Parathyroid adenoma (tissue), 2 donors: ENCODE measurements around the gene PA2G4.

Experiments used
- H2AFZ ChIP-seq: fragments of 300-600 bp; sonication (generic); one replicate; pipeline ENCODE4 v1.7.0; 2017; ENCODE audit warnings: antibody characterized with exemption, mild to moderate bottlenecking
- H3K27ac ChIP-seq: fragments of 300-600 bp; sonication (generic); one replicate; pipeline ENCODE4 v1.7.0; 2017
- H3K27me3 ChIP-seq: fragments of 300-600 bp; sonication (generic); one replicate; pipeline ENCODE4 v1.7.0; 2017; ENCODE audit warnings: low read length; ENCODE audit not compliant: control insufficient read depth, insufficient read depth
- H3K36me3 ChIP-seq: fragments of 300-600 bp; sonication (generic); one replicate; pipeline ENCODE4 v1.7.0; 2017; ENCODE audit warnings: low read length; ENCODE audit not compliant: control insufficient read depth, insufficient read depth
- H3K4me1 ChIP-seq: fragments of 300-600 bp; sonication (generic); one replicate; pipeline ENCODE4 v1.7.0; 2017; ENCODE audit warnings: control low read depth
- H3K4me2 ChIP-seq: fragments of 300-600 bp; sonication (generic); one replicate; pipeline ENCODE4 v1.7.0; 2017; ENCODE audit warnings: low read length
- H3K4me3 ChIP-seq: fragments of 300-600 bp; sonication (generic); one replicate; pipeline ENCODE4 v1.7.0; 2017; ENCODE audit warnings: low read depth, low read length
- H3K79me2 ChIP-seq: fragments of 300-600 bp; sonication (generic); one replicate; pipeline ENCODE4 v1.7.0; 2017; ENCODE audit warnings: control low read depth
- H3K9ac ChIP-seq: fragments of 300-600 bp; sonication (generic); one replicate; pipeline ENCODE4 v1.7.0; 2017; ENCODE audit warnings: mild to moderate bottlenecking
- H3K9me3 ChIP-seq: fragments of 300-600 bp; sonication (generic); one replicate; pipeline ENCODE4 v1.7.0; 2017; ENCODE audit warnings: low read length; ENCODE audit not compliant: control insufficient read depth
- CTCF ChIP-seq: fragments of 300-600 bp; sonication (generic); IDR thresholded peaks from one replicate; pipeline ENCODE4 v1.7.0; 2017; ENCODE audit warnings: antibody characterized with exemption, mild to moderate bottlenecking
- donor health status: primary hyperparathyroidism.

The PA2G4 gene

DNA sequence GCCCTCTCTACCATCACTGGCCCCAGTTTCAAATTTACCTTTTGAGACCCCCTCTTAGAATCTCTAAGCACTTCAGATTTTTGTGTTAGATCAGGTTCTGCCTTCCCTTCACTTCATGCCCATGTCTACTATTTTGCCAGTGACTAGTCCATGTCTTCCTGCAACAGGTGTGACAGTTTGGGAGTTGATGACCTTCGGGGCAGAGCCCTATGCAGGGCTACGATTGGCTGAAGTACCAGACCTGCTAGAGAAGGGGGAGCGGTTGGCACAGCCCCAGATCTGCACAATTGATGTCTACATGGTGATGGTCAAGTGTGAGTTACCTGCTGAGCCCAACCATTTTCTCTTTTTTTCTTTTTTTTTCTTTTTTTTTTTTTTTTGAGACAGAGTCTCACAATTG is 5.8 kb upstream of the PA2G4 start:
- no peaks in the 10 kb centered on the region for H3K27me3 ChIP-seq
- no peaks in the 10 kb centered on the region for H3K36me3 ChIP-seq
- no peak overlapping the region for H3K4me3 ChIP-seq
- no peaks in the 10 kb centered on the region for H3K79me2 ChIP-seq
- TF ChIP-seq CTCF: no peak
- H3K27ac ChIP-seq: no peak overlapping the region
- H3K9me3 ChIP-seq: no peaks in the 10 kb centered on the region
- no peaks in the 10 kb centered on the region for H3K4me1 ChIP-seq
- H2AFZ ChIP-seq: no peak overlapping the region
- no peak overlapping the region for H3K4me2 ChIP-seq
- H3K9ac ChIP-seq: no peak overlapping the region

DNA sequence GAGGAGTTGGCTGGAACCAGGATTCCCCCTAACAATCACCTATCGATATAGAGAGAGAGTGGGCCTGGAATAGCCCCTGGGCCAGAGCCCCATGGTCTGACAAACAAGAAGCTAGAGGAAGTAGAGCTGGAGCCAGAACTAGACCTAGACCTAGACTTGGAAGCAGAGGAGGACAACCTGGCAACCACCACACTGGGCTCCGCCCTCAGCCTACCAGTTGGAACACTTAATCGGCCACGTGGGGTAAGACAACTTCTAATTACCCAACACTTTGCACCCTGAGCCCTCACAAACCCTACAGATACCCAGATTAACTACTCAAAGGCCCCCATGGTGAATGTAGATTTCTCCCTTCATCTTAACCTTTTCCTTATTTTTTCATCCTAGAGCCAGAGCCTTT is 4.6 kb upstream of the PA2G4 start:
- no peak for TF ChIP-seq CTCF
- Histone ChIP-seq H3K79me2 (peaks cover 4% of the 10 kb centered on the region), H3K9ac (no peak overlapping the region), H2AFZ (no peak overlapping the region), H3K4me1 (no peaks in the 10 kb centered on the region), H3K36me3 (no peaks in the 10 kb centered on the region), H3K27me3 (no peaks in the 10 kb centered on the region), H3K9me3 (no peaks in the 10 kb centered on the region), H3K4me3 (no peak overlapping the region), H3K27ac (no peak overlapping the region), H3K4me2 (no peak overlapping the region)

- Histone ChIP-seq H3K4me1 (peaks cover 11% of the 10 kb centered on the region), H3K79me2 (peaks cover 16% of the 10 kb centered on the region), H3K4me3 (no peak overlapping the region), H3K4me2 (no peak overlapping the region), H3K36me3 (no peaks in the 10 kb centered on the region), H3K27me3 (no peaks in the 10 kb centered on the region), H2AFZ (no peak overlapping the region), H3K27ac (no peak overlapping the region), H3K9me3 (no peaks in the 10 kb centered on the region), H3K9ac (no peak overlapping the region)
- no peak for TF ChIP-seq CTCF
These were observed 3.3 kb upstream of the PA2G4 start for GRCh38 chr12:56101045-56101444.

DNA sequence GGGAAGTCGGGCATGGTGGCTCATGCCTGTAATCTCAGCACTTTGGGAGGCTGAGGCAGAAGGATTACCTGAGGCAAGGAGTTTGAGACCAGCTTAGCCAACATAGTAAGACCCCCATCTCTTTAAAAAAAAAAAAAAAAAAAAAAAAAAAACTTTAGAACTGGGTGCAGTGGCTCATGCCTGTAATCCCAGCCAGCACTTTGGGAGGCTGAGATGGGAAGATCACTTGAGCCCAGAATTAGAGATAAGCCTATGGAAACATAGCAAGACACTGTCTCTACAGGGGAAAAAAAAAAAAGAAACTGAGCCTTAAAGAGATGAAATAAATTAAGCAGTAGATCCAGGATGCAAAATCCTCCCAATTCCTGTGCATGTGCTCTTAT is 1.7 kb upstream of the PA2G4 start:
- no peak overlapping the region for H3K4me2 ChIP-seq
- peaks cover 17% of the 10 kb centered on the region for H3K79me2 ChIP-seq
- H3K36me3 ChIP-seq: no peaks in the 10 kb centered on the region
- TF ChIP-seq CTCF: no peak
- H3K4me1 ChIP-seq: peaks cover 13% of the 10 kb centered on the region
- H3K9me3 ChIP-seq: no peaks in the 10 kb centered on the region
- no peak overlapping the region for H3K4me3 ChIP-seq
- H3K27ac ChIP-seq: no peak overlapping the region
- H2AFZ ChIP-seq: no peak overlapping the region
- H3K9ac ChIP-seq: no peak overlapping the region
- H3K27me3 ChIP-seq: no peaks in the 10 kb centered on the region

GRCh38 chr12:56103066-56103711 is 1.2 kb upstream of the PA2G4 start:
- Histone ChIP-seq H3K4me2 (peak overlapping the region; percentile 75), H2AFZ (peak overlapping the region; percentile 81), H3K9ac (no peak overlapping the region), H3K4me1 (peaks cover 13% of the 10 kb centered on the region), H3K9me3 (no peaks in the 10 kb centered on the region), H3K36me3 (no peaks in the 10 kb centered on the region), H3K27ac (peak overlapping the region; percentile 84), H3K27me3 (no peaks in the 10 kb centered on the region), H3K4me3 (peak overlapping the region; percentile 80), H3K79me2 (peaks cover 17% of the 10 kb centered on the region)
- TF ChIP-seq CTCF: no peak
